ENCODE data around the gene ATP2B1.

Gene ATP2B1

DNA sequence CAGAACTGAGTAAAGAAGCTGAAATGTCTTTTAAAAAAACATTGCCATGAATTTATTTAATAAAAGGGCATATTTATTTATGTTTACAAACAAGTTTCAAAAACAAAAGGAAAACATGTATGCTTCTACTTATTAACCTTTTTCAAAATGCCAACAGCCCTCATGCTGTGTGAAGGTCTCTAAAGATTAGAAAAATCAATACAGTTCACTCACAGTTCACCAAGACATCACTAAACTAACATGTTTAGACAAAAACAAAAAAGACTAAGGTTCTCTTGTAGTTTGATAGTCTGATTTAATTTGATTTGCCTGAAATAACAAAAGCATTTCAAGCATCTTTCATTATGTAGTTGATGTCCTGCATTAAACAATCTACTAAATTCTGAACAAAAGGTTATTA, 118.9 kb downstream of the ATP2B1 start:
- peak; percentile 5 for DNase-seq (ENCODE audit: low spot score)

DNA sequence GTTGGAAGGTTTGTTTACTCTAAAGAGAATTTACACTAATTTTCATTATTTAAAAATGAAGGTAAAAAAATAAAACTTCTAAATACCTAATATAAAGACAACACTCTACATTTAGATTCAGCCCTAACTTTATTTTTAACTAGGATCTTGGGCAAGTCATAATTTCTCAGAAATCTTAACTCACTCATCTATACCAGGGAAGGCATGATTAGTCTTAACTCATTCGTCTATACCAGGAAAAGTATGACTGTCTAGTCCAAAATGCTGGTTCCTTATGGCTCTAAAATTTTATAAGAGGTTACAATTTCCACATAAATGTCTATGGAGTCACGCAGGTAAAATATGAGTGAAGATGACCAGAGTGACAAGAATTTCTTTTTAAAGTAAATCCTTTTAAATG, 130.1 kb downstream of the ATP2B1 start:
- no peak for DNase-seq (ENCODE audit: low spot score)

DNA sequence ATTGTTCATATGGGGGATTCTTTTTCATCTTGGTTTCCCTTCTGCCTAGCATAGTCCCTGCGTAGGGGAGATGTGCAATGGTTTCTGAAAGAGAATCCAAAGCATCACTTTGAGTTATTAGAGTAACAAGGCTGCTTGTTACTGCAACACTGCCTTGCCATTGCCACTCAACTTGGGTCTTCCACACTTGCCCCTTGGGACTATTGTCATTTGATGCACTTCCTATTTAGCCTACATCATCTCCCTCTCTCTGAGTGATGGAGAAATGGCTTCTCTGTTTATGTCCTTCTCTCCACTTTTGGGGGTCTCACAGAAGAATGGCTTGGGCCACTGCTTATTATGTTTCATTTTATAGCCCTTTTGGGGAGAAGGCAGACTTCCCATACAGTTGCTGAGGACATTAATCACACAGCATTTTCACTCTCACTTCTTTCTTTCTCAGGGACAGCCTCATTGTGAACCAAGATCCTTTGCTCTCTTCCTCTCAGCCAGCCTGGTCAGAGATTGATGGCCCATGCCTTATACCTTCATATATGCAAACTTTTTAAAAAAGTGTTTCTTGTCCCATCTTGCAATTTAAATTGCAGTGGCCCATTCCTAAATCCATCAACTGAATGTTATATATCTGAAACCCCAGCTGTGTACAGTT, 131.9 kb downstream of the ATP2B1 start:
- no peak for DNase-seq (ENCODE audit: low spot score)

DNA sequence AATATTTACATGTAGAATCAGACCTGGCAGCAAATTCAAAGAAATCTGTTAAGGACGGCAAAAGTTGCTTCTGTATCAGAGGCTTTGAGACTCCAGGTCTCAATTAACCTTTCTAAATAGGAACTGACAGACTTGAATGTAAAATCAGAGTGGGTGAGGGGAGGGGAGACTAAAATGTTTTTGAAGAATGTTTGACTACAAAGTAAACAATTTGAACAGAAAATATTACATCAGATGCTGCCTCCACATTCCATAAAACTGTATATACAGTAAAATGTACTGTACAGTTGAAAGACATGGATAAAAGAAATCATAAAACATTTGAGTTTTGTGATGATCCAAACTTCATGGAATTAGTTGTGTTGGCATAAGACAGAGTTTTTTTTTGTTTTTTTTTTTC, 133.3 kb downstream of the ATP2B1 start:
- DNase-seq (ENCODE audit: low spot score): no peak

DNA sequence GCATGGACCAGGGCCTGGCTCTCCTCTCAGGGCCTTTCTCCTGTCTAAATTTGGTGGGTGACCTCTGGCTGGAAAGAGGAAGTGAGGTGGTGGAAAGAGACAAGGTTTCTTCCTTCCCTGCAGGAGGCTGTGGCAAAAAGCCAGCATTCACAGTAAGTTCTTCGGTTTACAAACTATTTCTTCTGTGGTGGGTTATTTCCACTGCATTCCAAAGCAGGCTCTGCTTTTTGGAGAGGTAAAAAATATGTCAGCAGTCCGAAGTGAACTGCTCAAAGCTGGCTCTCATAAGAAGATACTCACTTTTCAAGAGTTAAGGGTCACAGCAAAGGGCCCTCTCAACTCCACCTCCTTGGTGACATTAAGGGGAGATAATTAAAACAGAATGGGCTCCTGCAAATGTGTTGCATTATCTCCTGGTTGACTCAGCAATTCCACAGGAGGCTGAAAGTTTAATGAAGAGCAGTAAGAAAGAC, 133.9 kb downstream of the ATP2B1 start:
- DNase-seq (ENCODE audit: low spot score): no peak

DNA sequence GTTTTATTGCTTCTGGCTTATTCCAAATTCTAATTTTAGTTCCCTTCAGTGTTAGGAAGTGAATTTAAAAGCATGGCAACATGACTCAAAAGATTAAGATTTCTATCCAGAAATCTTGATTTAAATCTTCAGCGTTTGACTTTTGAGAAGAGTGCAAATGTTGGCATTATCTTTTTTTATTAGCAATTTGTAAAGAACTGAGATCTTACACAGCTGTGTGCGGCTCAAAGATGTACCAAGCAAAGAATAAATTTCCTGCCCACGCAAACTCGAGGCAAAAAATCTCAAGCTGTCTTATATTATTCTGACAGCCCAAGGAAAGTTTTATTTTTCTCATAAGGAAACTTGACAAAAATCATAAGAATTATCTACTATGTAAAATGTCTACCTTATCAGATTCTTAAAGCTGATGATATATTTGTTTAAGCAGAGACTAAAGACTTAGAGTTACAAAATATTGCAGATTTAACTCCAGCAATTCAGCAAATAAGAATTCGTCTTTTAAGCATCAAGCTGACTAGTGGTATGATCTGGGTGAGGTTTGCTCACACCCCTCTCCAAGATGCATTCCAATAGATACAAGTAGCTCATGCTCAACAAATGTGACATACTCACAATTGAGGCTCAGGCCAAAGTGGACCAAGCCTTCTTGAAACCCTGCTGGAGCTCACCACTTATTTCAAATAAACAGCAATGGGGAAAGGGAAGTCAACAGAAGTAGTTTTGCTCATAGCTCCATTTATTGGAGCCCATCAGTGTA, 135.4 kb downstream of the ATP2B1 start:
- no peak for DNase-seq (ENCODE audit: low spot score)

DNA sequence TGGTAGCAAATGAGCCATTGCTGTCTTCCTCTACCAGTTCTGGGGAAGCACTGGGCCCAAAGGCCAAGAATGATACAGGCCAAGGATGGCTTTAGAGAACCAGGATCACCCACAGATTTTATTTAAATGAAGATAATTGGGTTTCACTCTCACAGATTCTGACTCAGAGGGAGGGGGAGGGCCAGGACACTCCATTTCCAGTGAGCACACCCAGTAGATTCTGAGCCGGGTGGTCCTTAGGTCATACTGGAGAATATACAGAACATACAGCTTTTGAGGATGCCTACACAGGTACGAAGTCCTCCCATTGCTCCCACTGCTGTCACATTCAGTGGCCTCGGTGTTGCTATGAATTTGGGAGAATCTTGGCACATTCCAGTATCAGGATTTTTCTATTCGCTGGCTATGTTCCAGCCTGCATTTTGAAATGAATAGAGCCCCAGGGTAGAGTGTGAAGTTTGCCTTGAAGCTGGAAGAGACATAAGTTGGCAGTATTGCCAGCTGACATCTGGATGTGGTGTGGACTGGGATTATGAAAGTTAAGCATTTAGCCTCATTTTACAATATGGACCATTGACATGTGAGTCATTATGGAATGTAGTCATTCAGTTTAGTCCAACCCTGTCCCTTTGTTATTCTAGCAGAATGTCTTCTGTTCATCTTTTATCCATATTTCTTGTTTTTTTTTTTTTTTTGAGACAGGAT, 137.0 kb downstream of the ATP2B1 start:
- DNase-seq (ENCODE audit: low spot score): no peak

DNA sequence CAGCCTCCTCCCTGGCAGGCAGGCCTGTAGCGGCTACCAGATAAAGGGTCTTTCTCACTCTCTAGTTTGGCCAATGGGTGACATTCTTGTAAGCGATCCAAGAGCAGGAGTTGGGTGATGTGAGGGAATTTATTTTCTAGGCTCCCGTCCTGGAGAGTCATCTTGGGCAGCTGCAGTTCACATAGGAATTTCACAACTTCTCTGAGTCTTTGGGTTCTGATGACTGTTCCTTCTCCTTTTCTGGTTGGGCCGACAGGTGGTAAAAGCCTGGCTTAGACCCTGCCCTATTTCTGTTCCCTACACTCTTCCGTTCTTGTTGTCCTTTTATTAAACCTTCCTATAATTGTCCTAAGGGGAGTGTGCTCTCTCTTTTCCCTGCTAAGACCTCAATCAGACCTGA, 140.2 kb downstream of the ATP2B1 start:
- no peak for DNase-seq (ENCODE audit: low spot score)

DNA sequence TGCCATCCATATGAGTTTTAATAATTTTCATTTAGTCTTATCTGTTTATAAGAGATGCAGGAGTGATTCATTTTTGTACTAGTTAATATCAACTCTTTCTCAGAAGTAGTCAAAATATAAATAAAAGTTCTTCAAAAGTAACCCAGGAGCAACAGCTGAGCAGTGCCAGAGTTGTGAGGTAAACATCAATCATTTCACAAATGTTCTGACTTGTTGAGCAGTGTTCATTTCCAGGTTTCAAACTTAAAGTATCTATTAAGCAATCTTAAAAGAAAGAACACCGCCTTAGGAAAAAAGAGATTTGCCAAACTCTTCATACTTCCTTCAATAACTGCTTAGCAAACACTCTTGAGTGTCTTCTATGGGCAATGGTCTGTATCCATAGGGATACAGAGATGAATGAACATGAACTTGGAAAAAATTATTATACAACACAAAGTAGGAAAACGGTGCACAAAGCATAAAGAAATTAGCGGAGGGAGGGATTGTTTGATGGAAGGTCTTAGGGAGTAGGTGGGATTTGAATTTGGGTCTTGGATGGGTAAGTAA, 140.9 kb downstream of the ATP2B1 start:
- DNase-seq (ENCODE audit: low spot score): no peak

DNA sequence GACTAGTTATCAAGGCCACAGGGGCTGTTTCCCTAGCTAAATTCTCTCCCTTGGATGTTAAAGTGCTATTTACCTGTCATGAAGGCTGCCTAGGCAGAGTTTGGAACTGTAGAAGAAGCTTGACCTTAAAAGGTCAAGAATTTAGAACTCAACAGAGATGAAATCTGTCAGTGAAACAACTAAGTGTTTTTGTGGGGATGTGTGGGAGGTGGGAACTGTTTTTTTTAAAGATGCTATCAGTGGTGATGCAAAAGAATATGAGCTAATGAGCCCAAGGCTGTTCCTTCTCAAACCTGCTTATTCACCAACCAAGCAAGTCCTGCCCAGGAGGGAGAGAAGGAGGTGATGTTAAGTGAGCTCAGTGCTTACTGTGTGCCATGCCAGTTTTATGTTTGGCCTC, 142.0 kb downstream of the ATP2B1 start:
- no peak for DNase-seq (ENCODE audit: low spot score)

DNA sequence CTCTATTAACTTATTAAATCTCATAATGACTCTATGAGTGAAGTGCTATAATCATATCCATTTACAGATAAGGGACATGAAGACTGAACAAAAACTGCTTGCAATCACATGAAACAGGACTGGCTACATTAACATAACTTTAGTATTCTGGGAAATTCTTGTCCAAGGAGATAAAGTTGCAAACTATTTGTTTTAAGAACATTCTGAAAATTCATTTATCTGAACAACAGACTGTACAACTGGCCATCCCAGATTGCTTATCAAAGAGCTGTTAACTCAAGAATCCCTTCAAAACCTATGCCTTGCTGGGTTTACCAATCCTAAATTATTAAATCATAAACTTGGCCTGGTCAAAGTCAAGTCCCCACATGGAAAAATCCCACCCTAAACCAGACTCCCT, 143.6 kb downstream of the ATP2B1 start:
- no peak for DNase-seq (ENCODE audit: low spot score)

DNA sequence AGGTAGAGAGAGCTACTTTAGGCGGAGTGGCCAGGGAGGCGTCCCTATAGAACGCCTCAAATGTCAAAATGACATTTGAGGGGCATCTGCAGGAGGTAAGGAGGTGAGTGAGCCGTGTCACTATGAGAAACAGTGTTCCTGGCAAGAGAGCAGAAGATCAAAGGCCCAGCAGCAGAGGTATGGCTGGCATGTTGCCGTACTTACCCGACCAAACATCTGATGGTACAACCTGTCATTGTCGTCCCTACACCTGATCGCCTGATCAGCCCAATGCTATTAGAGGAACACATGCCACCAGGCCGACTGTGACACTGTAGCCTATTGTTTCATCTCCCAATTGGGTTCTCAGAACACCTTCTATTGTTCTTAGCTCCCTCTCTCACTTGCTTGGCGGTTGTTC, 148.9 kb downstream of the ATP2B1 start:
- no peak for DNase-seq (ENCODE audit: low spot score)

DNA sequence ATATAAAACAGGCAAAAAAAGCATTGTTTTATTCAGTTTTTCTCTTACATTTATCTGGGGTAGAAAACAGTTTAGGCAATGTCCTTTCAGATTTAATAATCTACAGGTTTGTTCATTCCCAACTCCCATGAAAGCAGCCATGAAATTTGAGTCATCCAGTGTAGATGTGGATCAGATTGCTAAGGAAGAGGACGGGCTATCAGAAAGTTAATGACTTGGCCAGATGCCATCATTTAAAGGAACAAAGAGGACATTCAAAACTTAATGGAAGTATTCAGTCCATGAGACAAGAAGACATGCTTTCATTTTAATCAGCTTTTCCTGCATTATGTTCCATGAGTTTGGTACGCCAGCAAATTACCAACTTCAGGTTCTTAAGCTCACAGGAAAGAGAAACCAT, 151.7 kb downstream of the ATP2B1 start:
- DNase-seq (ENCODE audit: low spot score): no peak

DNA sequence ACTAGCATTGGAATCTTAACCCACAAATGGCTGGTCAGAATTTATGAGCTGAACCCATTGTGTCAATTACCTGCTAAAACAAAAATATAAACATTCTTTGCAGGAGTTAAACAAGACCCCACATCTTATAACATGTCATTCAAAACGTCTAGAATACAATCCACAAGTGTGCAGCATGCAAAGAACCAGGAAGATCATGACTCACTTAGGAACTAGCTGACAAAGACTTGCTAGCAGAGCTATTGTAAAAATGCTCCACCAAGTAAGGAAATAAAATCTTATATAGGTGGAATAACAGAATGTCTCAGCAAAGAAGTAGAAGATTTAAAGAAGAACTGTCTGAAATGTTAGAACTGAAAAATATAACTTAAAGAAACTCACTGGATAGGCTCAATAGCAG, 156.3 kb downstream of the ATP2B1 start:
- DNase-seq (ENCODE audit: low spot score): no peak

DNA sequence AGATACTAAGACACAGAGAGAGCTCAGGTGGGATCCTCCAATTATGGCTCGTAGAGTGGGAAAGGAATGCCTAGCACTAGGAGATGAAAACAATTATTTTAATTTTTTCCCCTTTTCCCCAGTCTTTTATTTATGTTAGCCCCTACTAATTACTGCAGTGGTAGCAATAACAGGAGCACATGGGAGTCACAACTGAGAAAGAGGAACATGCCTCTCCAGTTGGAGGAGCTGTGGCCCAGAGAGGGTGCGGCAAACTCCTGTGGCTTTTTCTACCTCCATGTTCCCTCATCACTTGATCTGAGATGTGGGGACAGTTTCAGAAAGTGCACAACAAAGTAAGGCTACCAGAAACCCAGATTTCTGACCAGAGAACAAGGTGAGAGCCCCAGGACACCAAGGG, 156.9 kb downstream of the ATP2B1 start:
- no peak for DNase-seq (ENCODE audit: low spot score)

DNA sequence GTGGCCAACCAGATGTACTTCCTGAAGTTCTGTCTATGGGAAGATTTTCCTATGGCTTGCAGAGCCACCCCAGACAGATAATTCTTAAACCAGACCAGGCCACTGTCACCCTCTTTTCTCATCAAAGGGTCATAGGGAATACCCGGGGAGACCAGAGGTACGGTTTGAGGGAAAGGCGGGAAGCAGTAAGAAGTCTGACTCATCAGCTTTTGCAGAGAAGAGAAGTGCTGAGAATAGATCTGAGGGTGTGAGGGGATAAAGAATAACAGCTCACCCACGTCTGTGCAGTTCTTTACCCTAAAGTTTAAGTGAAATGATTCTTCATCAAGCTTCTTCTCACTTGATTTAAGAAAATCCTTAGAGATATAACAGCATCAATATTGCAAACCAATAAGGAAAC, 161.5 kb downstream of the ATP2B1 start:
- DNase-seq (ENCODE audit: low spot score): no peak

DNA sequence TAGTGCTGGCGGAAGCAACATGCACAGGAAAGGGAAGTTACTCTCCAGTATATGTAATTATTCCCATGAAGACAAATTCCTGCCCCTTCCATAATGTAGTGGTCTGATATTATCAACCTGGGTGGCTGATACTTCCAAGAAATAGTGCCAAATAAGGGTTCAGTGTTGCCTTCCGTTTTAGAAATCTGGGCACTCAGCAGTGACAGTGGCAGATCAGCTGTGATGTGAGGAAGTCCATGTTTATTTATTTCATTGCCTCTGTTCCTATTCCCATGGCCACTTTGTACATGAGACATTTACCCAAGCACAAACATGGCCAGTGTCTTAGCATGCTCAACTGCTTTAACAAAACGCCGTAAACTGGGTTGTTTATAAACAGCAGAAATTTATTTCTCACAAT, 162.5 kb downstream of the ATP2B1 start:
- DNase-seq (ENCODE audit: low spot score): no peak

DNA sequence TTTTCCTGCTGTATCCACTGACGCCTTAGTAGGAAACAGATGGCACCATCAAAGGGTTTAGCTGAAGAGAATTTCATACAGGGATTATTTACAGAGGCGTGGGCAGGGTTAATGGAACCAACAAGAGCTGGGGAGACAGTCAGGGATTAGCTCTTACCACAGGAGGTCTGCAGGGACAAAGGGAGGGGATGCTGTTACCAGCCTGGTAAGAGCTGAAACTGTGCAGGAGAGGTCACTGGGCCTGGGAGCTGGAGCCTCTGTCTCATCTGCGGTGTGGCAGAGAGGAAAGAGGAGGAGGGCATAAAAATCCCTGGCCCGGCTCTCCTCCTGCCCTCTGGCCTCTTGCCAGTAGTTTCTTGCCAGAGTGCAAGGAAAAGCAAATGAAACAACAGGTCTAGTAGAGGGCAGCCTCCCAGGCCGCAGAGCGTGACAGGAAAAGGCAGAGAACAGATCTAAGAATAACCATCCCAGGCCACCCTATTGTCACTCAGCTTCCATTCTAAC, 163.9 kb downstream of the ATP2B1 start:
- DNase-seq (ENCODE audit: low spot score): no peak

DNA sequence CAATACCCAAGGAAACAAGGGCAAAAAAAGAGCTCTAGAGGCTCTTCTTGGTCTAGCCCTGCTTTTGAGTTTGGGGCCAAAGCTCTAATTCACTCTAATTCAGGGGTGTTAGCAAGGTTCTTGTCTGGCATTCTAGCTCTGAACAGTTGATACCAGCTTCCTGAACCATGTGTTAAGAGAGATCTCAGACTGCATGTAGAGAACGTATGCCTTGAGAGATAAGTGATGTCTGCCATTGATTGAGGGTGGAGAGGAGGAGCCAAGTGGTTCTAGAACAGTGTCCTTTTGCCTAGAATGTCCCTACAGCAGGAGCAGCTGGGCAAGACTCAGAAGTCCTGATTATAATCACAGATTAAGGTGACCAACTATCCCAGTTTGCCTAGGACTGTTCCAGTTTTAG, 164.6 kb downstream of the ATP2B1 start:
- no peak for DNase-seq (ENCODE audit: low spot score)

DNA sequence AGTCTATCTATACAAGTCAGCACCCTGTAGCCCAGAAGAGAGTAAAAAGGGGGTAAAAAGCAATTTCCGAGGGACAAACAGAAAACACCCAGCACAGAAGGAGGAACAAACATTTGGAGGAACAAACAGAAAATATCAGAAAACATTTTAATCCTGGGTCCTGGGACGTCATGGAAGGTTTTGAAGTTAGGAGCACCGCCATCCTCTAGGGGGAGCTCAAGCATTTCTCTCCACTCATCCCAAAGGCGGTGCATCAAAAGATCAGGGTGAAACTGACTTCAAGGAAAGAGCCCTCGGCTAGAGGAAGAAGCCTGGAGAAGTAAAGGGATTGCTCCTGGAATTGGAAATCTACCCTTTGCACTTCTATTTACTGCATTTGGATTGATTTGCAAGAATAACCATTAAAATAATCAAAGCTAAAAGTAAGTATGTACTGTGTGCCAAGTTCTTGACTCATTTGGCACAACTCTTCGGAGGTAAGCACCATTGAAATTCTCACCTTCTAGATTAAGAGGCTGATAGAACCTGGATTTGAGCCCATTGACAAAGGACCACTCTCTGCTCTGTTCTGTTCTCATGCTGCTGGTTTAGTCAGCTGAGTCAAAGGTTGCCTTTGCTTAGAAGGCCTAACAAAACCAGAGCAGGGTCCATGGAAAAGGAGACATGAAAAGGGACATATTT, 165.6 kb downstream of the ATP2B1 start:
- DNase-seq (ENCODE audit: low spot score): peak; percentile 44

DNA sequence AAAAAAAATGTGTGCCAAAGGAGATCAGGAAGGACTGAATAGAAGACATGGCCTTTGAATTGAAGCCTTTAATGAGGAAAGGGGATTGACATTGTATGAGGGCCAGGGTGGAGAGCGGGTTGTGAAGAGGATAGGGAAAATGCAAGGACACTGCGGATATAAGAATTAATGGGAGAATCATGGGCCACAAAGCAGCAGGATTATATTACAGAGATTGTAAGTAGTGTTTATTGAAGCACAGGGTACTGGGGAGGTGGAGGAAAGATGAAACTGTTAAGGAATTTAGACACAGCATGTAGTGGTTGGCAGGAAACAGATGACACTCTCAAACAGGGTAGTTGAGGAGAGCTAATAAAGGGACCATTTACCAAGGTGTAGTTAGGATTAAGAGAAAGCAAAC, 166.4 kb downstream of the ATP2B1 start:
- no peak for DNase-seq (ENCODE audit: low spot score)

DNA sequence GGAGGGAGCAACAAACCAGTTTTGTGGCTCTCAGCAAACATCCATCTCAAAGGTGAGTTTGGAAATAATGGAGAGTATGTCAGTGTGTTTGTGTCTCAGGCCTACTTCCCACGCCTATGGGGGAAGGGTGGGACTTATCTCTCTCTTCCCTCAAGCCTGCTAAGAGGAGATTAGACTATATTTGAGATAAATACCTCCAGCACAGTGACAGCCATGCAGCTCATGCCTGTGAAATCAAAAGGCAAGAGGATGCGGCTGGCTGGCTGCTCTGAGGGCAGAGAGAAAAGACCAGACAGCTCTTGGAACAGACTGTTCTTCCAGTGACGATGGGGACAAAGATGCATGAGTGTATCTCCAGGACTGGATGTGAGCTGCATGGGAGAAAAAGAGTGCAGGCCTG, 168.1 kb downstream of the ATP2B1 start:
- DNase-seq (ENCODE audit: low spot score): no peak
